ENCODE results near the gene NRG2.

- TF ChIP-seq CTCF (IDR thresholded peaks at IDR 0.05) = no peak
- no peak for TF ChIP-seq BCL3 (IDR thresholded peaks at IDR 0.05)
- TF ChIP-seq MAFK (IDR thresholded peaks at IDR 0.05; ENCODE audit: partially characterized antibody) = no peak
- TF ChIP-seq USF2 (IDR thresholded peaks at IDR 0.05) = no peak
- TF ChIP-seq ZFP36 (IDR thresholded peaks at IDR 0.05; ENCODE audit: borderline replicate concordance, partially characterized antibody) = no peak
- no peak for TF ChIP-seq MAZ (IDR thresholded peaks at IDR 0.05; ENCODE audit: borderline replicate concordance, low read depth, low read length)
- TF ChIP-seq GATA3 (IDR thresholded peaks at IDR 0.05; ENCODE audit: borderline replicate concordance) = no peak
- no peak for TF ChIP-seq RARB (CRISPR knock-in tag; IDR thresholded peaks at IDR 0.05)
- no peak for TF ChIP-seq SMC3 (IDR thresholded peaks at IDR 0.05)
- TF ChIP-seq REST (IDR thresholded peaks at IDR 0.05) = no peak
These were observed 214.7 kb downstream of the NRG2 start for GRCh38 chr5:139828207-139828895.

Data from A549 (cell line).